Upper lobe of left lung (tissue), 4 donors: ENCODE data around the gene NDUFA13.

Source experiments
- CTCF ChIP-seq, 6 experiments: fragments of 450-650 bp in 4 of 6; fragments of 200-600 bp in 2 of 6; sonication (generic) in 2 of 6; IDR thresholded peaks; one replicate each; pipeline ENCODE4 v1.5.1; 2016 to 2019; ENCODE audit warnings: antibody characterized with exemption in 6 of 6
- POLR2A ChIP-seq, 4 donors: fragments of 450-650 bp; IDR thresholded peaks; one replicate each; pipeline ENCODE4 v1.5.1; 2016 to 2017; ENCODE audit warnings: antibody characterized with exemption in 4 of 4, mild to moderate bottlenecking in 2 of 4
- POLR2AphosphoS5 ChIP-seq, 2 donors: sonication (generic); formaldehyde crosslinking; IDR thresholded peaks; one replicate each; pipeline ENCODE4 v1.5.1; 2017; ENCODE audit warnings: antibody characterized with exemption in 2 of 2

DNA sequence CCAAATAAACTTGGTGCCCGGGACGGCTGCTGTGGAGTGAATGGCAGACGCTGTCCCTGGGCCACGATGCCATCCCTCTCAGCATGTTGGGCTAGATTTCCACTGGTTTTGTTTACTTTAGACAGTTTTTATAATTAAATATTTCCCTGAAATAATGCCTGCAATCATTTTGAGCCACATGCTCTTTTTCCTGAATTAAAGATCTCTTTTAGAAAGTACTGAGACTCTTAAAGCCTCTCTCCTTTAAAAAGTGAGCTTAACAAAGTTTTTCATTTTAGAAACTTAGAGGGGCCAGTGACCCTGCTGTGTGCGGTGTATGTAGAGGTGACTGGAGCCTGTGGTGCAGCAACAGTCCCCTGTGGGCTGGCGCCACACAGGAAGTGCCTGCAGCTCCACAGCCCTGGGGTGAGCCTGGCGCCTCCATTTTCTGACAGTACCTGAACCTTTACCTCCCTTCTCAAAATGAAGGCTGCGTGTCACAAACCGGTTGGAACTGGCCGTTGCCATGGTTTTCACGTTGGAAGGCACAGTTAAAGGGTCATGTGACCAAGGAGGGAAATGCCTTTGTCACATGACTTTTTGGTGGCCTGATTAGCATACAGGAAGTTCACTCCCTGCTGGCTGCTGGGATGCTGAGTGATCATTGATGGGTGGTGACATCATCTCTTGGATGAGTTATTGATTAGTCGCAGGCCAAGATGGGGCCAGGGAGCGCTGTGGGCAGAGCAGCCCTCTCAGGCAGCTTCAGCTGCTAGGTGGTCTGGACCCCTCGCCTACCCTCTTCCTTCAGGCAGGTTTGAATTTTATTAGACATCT, 26.9 kb upstream of the NDUFA13 start:
- TF ChIP-seq CTCF (IDR thresholded peaks at IDR 0.05) (no peak), POLR2AphosphoS5 (IDR thresholded peaks at IDR 0.05) (peak; percentile 63 to 65), POLR2A (IDR thresholded peaks at IDR 0.05) (no peak)
